GM18507 (cell line): Measurements from ENCODE around the gene EWSR1.

Source experiments
- DNase-seq: peaks from one replicate; pipeline ENCODE4 v3.0.0; 2011; ENCODE audit warnings: low read depth; ENCODE audit not compliant: insufficient read length; ENCODE audit errors: extremely low spot score
- FAIRE-seq: peaks from 2 replicates; lab custom pipeline; 2011; peaks lifted over from hg19 to GRCh38; lab: Jason Lieb, UNC

EWSR1 gene

DNA sequence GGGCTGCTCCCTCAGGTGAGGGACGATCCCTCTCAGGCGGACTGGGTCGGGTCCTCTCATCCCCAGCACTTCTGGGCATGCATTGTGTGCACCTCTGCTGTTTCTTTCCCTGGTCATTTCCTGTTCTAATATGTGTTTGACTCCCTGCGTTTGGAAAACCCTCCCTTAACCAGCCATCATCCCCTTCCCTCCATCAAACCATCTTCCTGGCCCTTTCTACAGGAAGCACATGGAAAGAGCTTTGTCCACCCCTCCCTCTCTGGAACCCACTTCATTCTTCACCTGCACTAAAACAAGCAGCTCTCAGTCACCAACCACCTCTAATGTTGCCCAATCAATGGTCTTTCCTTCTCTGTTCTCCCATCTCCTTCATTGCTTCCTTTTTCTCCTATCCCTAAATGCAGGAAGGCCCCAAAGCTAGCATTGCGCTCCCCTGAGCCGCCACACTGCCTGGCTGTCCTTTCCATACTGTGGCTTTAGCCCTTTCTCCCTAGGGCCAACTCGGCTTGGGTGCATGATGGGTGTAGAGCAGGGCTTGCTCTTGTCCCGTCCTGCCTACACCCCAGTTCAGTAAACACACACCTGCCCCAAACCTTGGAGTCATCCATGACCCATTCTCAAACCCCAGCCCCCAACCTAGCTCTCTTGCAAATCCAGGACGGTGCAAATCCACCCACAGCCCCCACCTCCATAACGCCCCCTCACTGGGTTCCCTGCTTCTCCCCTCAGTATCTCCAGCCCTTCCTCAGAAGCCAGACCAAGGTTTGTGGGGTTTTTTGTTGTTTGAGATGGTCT, 32.9 kb downstream of the EWSR1 start:
- no peak for FAIRE-seq
- DNase-seq, result no peak

DNA sequence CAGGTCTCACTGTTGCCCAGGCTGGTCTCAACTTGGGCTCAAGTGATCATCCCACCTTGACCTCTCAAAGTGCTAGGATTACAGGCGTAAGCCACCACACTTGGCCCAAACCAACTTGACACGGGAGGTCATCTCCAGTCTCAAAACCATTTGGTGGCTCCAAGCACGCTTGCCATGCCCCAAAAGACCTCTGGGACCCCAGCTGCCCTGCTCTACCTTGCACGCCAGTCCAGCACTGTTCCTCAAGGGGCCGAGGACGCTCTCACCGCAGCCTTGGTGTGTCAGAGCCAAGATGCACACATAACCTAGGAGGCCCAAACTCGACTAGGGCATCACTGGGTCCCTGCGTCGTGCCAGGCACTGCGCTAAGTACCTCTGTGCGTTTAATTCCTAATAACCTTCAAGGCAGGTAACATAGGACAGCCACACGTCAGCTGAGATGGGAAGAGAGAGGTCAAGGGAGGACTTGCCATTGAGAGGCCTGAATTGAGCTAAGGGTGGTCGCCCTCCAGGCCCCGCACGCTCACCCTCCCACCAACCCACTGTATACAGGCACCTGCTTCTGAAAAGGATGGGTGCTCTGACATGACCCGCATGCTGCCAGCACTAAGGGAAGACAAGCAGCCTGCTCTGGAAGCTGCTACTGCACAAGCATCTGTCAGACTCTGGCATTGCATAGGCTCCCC, 33.8 kb downstream of the EWSR1 start:
- DNase-seq (no peak), FAIRE-seq (no peak)

DNA sequence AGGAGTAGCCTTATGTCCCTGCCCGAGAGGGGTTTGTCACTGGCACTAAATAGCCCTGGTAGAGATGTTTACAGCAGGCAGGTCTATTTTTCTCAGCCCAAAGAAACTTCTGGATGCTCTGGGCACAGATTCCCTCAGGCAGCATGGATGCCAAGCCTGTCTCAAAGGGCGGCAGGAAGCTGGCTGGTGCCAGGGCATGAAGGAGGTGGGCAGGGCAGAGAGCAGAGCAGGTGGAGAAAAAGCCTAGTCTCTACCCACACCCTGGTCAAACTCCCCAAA, 34.3 kb downstream of the EWSR1 start:
- no peak for FAIRE-seq
- DNase-seq, result no peak

- no peak for DNase-seq
- FAIRE-seq, result no peak
Observed at GRCh38 chr22:29302681-29303465, 34.8 kb downstream of the EWSR1 start.

GRCh38 chr22:29305836-29306174, 37.7 kb downstream of the EWSR1 start:
- DNase-seq (no peak), FAIRE-seq (no peak)

DNA sequence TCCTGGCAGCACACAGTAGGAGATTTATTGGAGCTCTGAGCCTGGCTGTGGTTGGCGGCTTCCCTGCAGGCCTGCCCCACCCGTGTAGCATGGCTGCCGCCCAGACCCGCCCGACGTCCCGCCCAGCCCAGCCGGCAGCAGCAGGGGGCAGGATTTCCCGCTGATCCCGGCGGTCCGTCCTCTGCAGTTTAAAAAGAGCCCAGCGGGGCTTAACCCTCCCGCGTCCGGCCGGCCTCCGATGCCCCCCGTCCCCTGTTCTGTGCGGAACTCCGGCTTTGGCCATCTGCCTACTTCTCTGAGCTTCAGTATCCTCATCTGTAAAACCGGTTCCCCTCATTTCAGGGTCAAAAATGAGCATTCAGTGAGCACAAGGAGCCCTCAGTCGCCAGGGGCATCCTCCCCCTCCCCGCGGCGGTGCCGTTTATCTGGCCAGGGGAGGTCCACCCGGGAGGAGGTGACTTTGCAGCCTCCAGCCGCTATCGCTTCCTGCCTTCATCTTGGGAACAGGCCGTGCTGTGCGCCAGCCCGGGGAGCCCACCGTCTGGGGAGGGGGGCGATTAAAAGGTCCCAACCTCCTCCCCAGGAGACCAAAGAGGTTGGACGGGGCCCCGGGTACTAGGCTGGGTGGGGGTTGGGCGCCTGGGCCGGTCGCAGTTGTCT, 38.2 kb downstream of the EWSR1 start, which contains the start of gene GAS2L1:
GAS2L1 (plus strand) TSS at position 476 of the 660 bp plus-strand sequence. CDS start 1,456 bp downstream, outside the sequence.
- DNase-seq, result no peak
- no peak for FAIRE-seq

GRCh38 chr22:29306835-29307595, 38.9 kb downstream of the EWSR1 start:
- FAIRE-seq, result no peak

DNA sequence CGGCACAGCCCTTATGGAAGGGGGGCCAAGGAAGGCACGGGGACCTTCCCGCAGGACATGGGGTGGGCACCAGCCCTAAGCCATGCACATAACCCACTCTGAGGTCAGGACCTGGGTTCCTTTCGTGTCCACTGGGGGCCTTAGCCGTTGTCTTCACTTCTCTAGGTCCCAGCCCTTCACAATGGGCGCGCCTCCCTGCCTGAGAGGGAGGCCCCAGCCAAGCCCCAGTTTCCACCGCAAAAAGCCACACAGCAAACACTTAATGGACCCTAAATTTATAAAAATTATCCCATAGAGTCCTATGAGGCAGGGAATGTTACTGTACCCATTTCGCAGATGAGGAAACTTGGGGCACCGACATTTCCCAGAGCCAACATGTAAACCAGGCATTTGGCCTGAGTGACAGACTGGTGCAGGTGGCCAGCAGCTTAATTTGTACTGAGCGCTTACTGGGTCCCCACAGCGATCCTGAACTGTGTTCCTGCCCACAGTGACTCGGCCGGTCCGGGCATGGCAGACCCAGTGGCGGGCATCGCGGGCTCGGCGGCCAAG, 39.6 kb downstream of the EWSR1 start:
- FAIRE-seq, result no peak
- DNase-seq, result no peak

More at GRCh38 chr22:29306835-29307595, 38.9 kb downstream of the EWSR1 start:
- DNase-seq, result no peak

- DNase-seq (no peak), FAIRE-seq (no peak)
Observed at GRCh38 chr22:29308148-29308790, 40.2 kb downstream of the EWSR1 start.

GRCh38 chr22:29308791-29309262, 40.8 kb downstream of the EWSR1 start:
- DNase-seq (no peak), FAIRE-seq (no peak)

- no peak for FAIRE-seq
- no peak for DNase-seq
Observed at GRCh38 chr22:29309332-29310064, 41.4 kb downstream of the EWSR1 start.

GRCh38 chr22:29310065-29310862, 42.2 kb downstream of the EWSR1 start:
- no peak for DNase-seq
- FAIRE-seq, result no peak

- DNase-seq, result peak; percentile 65
- peak; percentile 46 for FAIRE-seq
Observed at GRCh38 chr22:29310863-29311339, 42.8 kb downstream of the EWSR1 start.

- DNase-seq, result no peak
- FAIRE-seq, result no peak
Observed at GRCh38 chr22:29311464-29312217, 43.6 kb downstream of the EWSR1 start.

- FAIRE-seq (no peak), DNase-seq (no peak)
Observed at GRCh38 chr22:29312218-29313125, 44.4 kb downstream of the EWSR1 start.
